A204.1 (cell line): ENCODE results near the gene ZNF724.
"Not testable (repeated sequence)": the region's sequence is repeated elsewhere in the genome, so short reads cannot be mapped to it uniquely, and the experiment has no call there.

Experiments
- FAIRE-seq: peaks from 2 replicates; lab custom pipeline; 2012; peaks lifted over from hg19 to GRCh38; lab: Jason Lieb, UNC

Gene ZNF724

GRCh38 chr19:23249911-23250649 is at the start of gene ZNF724:
ZNF724 (minus strand) TSS chr19:23250394; CDS start chr19:23250242, 152 bp downstream.
- peak; percentile 94 for FAIRE-seq

GRCh38 chr19:23294141-23294540 is 43.9 kb upstream of the ZNF724 start:
- FAIRE-seq = no peak

DNA sequence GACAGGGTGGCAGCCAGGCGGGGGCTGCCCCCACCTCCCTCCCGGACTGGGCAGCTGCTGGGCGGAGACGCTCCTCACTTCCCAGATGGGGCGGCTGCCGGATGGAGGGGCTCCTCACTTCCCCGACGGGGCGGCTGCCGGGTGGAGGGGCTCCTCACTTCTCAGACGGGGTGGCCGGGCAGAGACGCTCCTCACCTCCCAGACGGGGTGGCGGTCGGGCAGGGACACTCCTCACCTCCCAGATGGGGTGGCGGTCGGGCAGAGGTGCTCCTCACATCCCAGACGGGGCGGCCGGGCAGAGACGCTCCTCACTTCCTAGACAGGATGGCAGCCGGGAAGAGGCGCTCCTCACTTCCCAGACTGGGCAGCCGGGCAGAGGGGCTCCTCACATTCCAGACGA is 39.8 kb upstream of the ZNF724 start:
- not testable (repeated sequence) for FAIRE-seq

- FAIRE-seq = no peak
Measured at GRCh38 chr19:23287620-23288019, 37.4 kb upstream of the ZNF724 start.

- no peak for FAIRE-seq
Measured at GRCh38 chr19:23286477-23286876, 36.3 kb upstream of the ZNF724 start.

DNA sequence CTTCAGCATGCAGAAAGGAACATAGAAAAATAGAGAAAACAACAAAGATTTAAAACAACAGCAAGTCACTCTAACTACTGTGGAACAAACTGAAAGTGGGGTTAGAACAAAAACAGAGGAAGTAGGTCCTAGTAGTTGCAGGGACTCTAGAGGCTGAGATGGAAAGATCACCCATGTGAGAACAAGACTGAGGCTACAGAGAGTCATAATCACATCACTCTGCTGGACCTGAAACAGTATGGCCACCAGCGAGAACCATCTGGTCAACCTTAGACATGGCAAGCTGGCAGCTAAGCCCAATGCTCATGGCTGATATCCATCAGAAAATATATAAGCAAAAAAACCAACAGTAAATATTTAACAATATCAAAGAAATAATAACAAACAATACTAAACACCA is 35.8 kb upstream of the ZNF724 start:
- no peak for FAIRE-seq

GRCh38 chr19:23285326-23285725 is 35.1 kb upstream of the ZNF724 start:
- not testable (repeated sequence) for FAIRE-seq

DNA sequence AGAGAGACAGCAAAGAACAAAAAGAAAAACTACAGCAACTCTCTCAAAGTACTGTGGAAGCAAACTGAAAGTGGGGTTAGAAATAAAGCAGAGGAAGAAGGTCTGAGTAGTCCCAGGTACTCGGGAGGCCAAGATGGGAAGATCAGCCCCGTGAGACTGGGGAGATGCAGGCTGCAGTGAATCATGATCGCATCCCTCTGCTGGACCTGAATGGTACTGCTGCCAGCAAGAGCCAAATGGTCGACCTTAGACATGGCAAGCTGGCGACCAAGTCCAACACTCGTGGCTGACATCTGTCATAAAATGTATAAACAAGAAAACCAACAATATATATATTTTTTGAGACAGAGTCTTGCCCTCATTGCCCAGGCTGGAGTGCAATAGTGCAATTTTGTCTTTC is 33.7 kb upstream of the ZNF724 start:
- FAIRE-seq = no peak

DNA sequence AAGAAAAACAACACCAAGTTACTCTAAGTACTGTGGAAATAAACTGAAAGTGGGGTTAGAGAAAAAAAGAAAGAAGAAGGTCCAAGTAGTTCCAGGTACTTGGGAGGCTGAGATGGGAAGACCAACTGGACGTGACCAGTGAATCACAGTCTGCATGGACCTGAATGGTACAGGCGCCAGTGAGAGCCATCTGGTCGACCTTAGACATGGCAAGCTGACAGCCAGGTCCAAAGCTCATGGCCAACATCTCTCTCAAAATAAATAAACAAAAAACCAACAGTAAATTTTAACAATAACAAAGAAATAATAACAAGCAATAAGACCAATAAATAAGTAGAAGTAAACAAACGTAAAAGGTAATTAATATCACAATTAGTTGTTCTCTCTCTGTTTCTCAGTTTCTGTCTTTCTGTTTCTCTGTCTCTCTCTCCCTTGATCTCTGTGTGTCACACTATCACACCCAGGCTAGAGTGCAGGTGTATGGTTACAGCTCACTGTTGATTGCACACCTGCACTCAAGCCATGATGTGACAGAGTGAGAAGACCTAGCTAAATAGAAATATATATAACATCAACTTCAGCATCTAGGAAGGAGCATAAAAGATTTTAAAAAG is 31.6 kb upstream of the ZNF724 start:
- no peak for FAIRE-seq

GRCh38 chr19:23278118-23278517 is 27.9 kb upstream of the ZNF724 start:
- FAIRE-seq = not testable (repeated sequence)

DNA sequence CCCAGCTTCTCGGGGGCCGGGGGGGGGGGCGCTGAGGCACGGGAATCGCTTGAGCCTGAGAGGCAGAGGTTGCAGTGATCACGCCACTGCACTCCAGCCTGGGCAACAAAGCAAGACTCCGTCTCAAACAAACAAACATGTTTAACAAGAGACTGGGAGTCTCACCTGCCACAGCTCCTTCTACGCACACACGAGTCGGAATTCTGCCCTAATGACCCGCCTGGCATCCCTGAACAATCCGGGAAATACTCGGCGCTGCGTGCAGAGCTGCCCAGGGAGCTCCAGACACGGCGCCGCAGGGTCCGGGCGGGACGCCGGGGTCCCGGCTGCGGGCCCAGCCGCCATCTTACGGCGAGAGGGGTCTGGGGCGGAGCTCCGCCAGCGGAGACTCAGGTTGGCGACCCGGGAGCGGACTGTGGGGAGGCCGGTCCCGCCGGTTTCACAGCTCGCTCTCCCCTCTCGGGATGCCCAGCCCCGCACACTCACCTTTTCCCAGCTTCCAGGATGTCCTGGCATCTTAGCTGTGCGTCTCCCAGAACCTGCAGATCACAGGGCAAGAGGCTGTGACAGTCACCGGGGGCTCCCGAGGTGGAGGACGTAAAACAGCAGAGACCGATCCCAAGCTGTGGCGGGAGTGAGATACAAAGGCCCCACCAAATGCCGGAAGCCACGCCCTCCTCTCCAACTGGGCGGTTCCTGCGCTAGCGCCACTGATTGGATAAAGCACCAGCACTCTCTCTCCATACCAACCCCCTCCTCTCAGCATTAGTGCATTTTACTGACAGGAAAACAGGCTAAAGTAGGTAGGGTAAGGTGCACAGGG is 23.6 kb upstream of the ZNF724 start:
- peak; percentile 90 for FAIRE-seq

DNA sequence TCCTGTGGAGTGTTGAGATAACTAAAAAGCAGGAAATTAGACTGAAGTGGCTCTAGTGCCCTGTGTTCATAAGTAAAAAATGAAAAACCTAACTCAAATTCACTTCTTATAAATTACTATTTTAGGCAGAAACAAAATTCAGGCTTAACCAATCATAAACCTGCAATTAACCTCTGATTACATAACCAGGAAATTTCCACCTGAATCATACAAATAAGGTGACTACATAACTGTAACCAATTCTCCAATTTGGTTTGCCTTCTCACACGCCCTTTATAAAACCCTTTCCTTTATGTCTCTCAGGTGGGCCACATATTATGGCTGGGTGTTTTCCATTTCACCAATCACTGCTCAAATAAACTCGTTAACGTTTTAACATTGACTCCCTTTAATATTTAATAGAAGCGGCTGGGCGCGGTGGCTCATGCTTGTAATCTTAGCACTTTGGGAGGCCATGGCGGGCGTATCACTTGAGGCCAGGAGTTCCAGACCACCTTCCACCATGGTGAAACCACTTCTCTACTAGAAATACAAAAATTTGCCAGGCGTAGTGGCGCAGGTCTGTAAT is 22.9 kb upstream of the ZNF724 start:
- FAIRE-seq = no peak

DNA sequence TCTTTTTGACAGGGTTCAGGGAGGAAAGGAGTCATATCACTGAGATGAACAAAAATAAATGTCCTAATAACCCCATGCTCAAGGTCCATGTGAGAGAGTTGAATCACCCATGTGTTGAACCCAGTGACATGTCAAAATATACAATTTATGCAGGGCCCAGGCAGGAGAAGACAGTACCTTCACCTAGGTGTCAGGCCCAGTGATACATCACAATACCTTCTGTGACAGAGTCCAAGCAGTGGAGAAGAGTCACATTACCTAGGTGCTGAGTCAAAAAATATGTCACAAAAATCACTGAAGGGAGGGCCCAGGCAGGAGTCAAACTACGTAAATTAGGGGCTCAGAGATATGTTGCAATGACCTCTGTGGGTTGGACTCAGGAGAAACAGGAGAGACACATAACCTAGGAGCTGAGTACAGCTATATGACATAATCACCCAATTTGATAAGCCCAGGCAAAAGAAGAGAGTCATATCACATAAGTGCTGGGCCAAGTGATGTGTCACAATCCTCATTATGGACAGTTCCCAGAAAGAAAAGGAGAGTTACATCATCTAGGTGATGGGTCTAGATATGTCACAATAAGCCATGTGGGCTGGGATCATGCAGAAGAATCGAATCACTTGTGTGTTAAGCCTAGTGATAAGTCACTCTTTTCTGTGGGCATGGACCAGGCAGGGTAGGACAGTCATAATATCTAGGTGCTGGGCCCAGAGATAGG is 13.8 kb upstream of the ZNF724 start:
- FAIRE-seq = no peak

DNA sequence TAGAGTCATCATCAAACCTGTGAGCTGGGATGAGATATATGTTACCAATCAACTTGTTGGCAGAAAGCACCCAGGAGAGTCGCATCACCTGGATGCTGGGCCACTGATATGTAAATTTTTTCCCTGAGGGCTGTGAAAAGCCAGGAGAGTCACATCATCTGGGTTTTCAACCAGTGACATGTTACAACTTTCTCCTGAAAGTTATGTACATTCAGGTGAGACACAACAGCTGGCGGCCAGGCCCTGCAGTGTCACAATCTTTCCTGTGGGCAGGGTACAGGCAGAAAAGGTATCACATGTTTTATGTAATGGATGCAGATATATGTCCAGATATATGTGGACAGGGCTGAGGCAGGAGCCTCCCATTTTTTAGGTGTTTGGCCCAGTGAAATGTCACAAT is 13.2 kb upstream of the ZNF724 start:
- no peak for FAIRE-seq

- no peak for FAIRE-seq
Measured at GRCh38 chr19:23262920-23263319, 12.7 kb upstream of the ZNF724 start.

DNA sequence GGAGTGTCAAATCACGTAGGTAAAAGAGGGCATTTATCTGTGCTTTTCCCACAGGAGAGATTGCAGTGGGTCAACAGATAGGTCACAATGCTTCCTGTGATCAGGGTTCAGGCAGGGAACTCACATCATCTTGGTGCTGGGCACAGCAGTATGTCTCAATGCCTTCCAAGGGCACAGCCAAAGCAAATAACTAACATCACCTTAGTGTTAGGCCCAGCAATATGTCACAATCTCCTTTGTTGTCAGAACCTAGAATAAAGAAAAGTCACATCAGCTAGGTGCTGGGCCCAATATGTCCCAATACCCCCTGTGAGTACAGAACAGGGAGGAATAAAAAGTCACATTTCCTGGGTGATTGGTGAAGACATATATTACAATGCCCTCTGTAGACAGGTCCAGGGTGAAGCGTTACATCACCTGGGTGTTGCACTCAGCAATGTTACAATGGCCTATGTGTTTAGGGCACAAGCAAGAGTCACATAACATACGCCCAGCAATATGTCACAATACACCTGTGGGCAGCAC is 11.4 kb upstream of the ZNF724 start:
- FAIRE-seq = no peak

DNA sequence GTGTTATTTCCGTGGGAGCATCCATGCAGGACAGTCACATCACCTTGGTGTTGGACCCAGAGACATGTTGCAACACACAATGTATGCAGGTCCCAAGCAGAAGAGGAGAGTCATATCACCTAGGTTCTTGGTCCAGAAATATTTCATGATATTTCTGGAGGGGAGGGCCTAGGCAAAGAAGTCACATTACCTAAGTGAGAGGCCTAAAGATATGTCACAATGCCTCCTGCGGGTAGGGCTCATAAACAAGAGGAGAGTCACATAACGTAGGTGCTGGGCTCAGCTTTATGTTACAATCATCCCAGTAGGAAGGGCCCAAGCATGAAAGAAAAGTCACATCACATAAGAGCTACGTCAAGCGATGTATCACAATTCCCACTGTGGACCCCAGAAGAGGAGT is 10.8 kb upstream of the ZNF724 start:
- FAIRE-seq = no peak

GRCh38 chr19:23259961-23260360 is 9.8 kb upstream of the ZNF724 start:
- FAIRE-seq = no peak

- FAIRE-seq = no peak
Measured at GRCh38 chr19:23255700-23256099, 5.5 kb upstream of the ZNF724 start.

- no peak for FAIRE-seq
Measured at GRCh38 chr19:23254141-23254910, 4.1 kb upstream of the ZNF724 start.

DNA sequence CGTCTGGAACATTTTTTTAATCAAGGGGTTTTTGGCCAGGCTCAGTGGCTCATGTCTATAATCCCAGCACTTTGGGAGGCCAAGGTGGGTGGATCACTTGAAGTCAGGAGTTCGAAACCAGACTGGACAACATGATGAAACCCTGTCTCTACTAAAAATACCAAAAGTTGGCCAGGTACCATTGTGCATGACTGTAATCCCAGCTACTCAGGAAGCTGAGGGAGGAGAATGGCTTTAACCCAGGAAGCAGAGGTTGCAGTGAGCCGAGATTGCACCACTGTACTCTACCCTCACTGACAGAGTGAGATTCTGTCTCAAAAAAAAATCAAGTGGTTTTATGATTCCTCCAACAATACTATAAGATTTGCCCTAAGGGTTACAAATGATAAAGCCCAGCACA is 3.1 kb upstream of the ZNF724 start:
- FAIRE-seq = not testable (repeated sequence)
